Hippocampal formation (tissue), 2 donors: ENCODE measurements around the gene MAP2K2.
A peak's percentile ranks its signal among the peaks of the same experiment; 100 is the strongest.

ENCODE experiments used
- DNase-seq, 2 donors: peaks; one replicate each; lab custom pipeline; 2025; lab: John Stamatoyannopoulos, UW

MAP2K2 gene

DNA sequence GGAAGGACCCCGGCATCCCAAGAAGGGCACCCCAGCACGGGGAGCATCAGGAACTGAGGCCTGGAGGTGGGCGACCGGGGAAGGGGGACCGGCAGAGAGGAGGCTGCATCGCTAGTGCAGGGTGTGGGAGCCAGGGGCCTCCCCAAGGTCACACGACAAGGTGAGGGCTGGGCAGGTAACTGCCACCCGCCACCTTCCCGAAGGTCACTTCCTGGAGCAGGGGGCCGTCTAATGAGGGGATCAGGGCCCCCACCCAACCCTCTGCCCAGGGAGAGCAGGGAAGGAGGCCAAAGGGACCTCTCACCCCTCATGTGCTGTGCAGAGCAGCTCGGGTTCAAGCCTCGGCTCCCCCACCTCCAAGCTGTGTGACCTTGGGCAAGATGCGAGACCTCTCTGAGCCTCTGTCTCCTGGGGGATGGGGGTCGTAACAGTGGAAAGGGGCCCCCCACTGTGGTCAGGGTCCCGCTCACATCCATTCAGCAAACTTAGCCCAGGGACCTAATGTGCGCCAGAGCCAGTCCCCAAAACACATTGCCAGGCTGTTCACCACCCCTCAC, 63.2 kb downstream of the MAP2K2 start:
- DNase-seq = no peak

DNA sequence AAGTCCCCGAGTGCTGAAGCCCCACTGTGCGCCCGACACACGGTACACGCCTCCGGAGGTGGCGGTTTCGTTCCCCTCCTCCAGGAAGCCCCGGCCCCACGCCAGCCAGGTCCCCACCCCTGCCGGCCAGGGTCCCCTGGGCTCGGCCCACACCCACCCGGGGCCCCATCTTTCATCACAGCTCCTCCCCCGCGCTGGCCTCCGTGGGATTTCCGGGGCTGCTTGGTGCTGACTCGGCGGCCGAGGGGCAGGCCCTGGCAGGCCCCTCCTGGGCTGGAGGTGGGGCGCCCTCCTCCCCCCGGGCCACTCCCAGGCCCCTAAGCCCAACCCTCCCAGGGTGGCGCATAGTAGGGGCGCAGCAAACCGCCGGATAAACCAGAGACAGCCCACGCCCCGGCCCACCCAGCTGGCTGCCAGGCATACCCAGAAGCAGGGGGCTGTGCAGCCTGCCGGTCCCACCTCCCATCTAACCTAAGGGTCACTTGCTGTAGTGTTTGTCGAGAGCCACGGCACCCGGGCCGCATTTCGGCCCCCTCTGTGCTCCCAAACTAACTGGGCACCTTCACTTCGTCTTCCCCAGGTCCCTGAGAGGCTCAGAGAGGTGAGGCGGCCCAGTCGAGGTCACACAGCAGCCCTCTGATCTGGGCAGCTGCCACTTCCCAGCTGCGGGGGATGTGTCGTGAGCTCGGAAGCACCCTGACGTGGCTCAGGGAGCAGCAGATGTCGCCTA, 63.9 kb downstream of the MAP2K2 start:
- no peak for DNase-seq

DNA sequence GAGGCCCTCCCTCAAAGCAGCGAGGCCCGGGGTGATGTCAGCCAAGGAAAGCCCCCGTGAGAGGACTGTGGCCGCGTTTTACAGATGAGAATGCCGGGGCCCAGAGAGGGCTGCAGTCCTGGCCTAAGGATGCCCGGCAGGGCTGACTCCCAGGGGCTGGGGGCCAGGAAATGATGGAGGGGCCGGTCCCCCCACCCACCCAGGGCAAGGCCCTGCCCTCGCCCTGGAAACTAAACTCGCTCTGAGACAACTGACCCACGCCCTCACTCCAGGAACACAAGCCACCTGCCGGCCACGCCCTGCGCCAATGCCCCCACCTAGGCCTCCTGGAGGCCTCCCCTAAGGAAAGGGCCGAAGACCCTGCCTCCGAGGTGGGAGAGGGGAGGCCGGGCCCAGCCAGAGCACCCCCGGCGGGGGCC, 64.5 kb downstream of the MAP2K2 start:
- DNase-seq = no peak

DNA sequence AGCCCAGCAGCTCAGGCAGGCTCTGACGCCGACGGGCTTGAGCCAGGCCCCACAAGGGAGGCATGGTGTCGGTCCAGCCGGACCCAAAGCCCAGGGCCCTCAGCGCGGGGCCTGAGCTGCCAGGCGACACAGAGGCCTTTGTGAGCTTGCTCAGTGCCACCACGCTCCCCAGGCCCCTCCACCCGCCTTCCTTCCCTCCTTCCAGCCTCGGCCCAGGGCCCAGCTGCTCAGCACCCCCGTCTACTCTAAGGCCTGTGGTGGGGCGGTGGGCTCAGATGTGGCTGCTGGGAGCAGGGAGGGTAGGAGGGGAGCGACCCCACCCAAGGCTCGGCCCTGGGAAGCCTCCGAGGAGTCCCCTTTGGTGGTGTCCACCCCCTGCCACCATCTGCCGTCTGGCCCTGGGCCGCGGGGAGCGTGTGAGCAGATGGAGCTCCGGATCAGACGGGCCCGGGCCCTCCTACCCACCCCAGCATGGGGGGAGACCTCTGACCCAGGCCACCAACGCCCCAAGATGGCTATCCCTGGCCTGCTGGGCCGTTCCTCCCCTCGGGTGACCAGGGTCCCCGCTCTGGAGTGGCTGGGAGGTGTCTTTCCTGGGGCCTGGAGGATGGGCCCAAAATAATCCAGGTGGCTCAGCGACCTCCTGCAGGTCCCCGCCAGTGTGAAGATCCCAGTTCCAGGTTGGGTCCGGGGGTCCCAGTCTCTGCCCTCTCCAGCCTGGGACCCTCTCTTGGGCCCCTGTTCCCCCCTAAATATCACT, 65.0 kb downstream of the MAP2K2 start:
- peak; percentile 73 to 85 for DNase-seq

DNA sequence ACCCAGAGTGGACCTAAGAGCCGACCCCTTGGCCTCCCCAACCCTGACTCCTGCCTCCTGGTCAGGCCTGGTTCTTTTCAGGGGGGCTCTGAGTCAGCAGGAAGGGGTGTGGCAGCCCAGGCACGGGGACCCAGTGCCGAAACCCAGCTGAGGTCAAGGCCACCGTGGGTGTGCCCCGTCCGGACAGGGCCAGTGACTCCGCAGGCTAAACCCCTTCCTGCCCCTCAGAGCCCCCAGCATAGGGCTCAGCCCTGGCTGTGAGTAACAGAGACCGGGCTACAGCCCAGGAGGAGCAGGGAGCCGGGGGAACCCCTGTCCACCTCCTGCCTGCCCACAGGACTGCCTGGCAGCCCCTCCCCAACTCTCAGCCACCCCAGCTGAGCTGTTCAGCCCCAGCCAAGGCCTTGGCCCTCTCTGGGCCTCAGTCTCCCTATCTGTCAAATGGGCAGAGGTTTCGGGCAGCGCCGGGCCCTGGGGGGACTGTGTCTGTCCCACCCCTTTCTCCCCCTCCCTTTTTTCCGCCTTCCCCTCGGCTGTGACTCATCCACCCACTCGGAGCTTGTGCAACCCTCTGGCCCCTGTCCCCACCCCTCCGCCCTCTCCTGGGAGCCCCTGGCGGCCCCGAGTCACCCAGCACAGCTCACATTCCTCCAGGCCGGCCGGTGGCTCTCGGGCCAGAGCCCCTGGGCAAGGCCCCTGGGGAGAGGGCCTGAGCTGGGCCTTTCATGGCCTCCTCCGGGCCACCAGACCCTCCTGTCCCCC, 65.8 kb downstream of the MAP2K2 start:
- peak in 1 of 2 donors; percentile 62 for DNase-seq

DNA sequence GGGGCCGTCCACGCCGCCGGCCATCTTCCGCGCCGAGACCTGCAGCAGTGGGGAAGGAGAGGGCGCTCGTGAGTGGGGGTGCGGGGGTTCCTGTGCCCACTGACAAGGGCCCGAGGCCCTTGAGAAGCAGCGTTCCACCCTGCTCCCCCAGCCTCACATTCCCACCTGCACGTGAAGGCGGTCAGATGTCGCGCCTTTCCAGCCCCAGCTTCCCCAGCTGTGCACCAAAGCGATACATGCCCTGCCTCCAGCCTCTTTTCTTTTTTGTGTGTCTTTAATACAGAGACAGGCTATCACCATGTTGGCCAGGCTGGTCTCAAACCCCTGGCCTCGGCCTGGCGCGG, 68.7 kb downstream of the MAP2K2 start:
- no peak for DNase-seq

DNA sequence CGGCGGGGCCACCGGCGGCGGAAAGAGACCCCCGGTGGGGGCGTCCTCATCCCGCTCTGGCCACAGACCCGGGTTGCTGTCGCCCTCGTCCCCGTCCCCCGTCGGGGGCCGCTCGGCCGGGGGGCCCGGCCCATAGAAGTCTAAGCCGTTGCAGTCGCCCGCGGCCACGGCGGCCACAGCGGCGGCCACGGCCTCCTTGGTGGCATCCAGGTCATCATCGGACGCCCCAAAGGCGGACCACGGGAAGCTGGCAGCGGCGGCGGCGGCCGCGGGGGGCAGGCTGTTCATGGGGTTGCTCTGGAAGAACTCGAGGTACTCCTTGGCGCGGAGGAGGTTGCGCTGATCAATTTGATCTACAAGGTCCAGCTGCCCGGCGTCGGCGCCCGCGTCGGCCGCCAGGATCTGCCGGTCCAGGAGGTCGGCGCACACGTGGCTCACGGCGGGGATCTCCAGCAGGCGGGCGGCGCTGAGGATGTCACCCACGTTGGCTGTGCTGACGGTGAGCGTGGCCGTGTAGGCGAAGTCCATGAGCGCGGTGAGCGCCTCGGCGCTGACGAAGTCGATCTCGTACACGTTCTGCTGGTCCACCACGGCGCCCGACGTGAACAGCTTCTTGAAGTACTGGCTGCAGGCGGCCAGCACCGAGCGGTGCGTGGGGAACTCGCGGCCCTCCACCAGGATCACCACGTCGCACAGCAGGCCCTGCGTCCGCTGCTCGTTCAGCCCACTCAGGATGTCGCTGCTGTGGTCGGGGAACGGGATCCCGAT, 69.3 kb downstream of the MAP2K2 start:
- DNase-seq = no peak

DNA sequence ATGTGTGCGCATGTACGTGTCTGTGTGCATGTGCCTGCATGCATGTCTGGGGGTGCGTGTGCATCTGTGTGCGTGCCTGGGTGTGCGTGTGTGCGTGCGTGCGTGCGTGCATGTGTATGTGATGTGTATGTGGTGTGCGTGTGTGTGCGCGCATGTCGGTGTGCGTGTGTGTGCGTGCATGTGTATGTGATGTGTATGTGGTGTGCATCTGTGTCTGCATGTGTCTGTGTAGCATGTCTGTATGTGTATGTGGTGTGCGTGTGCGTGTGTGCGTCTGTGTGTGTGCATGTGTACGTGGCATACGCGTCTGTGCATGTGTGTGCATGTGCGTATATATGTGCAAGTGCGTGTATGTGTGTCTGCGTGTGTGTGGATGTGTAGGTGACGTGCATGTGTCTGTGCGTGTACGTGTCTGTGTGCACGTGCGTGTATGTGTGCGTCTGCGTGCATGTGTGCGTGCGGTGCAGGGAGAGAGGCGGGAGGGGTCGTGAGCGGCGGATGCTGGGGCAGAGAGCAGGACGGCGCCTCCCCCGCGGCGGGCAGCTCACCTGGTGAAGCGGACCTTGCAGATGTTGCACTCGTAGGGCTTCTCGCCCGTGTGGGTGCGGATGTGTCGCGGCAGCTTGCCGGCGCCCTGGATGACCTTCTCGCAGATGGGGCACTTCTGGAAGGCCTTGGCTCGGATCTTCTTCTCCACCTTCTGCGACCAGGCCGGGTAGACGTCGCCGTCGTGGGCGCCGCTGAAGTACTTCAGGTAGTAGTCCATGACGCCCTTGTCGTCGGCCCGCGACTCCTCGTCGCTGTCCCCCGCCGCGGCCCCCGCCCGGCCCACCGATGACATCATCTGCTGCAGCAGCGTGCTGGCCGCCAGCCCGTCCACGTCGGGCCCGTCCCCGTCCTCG, 70.2 kb downstream of the MAP2K2 start:
- DNase-seq = no peak

DNA sequence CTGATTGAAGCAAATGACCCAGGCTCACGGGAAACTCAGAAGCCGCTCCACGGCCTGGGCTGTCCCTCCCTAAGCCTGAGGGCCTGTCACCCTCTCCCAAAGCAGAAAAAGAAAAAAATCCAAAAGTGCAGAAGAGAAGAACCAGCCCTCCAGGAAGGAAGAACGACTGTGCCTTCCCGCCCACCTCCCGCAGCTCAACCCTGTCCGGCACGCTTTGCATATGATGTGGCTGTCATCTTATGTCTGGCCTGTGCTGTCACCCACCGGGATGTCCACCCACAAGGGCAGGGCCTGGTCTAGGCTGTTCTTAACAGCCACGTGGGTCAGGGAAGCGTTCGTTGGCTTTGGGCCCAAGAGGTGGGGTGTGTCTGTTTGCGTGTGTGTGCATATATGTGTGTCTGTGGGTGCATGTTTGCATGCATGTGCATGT, 70.9 kb downstream of the MAP2K2 start:
- no peak for DNase-seq

DNA sequence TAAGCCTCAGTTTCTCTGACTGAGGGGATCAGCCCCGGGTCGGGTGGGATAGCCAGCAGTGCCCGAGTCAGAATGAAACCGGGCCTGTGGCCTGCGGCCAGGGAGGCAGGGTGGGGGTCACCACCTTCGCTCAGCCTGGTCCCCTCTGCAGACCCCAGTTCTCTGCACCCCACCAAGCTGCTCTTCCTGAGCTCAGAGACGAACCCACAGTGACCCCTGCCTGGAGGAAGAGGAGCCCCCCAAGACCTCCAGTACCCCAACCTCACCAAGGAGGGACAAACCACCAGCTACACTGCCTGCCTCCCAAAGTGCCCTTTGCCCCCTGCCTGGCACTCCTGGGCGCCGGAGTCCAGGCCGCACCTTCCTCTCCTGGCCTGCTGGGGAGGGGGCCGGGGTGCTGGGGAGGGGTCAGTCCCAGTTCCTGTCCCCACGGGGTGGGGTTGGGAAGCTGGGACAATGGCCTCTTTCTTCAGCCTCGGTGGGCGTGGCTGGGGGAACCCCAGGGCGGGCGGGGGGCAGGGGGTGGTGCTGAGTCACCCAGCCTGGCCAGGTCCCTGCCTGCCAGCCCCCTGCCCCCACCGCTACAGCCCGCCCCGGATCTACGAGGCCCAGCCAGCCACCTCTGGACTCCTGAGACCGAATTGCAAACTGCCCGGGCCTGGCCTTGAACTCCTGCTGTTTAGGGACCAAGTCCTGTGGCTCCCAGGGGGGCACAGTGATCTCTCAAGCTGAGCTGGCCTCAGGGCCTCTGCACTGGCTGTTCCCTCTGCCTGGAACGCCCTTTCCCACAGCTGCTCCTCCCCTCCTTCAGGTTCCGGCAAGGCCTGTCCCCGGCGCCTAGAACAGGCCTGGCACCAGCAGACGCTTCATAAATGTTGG, 71.6 kb downstream of the MAP2K2 start:
- DNase-seq = peak in 1 of 2 donors; percentile 32

DNA sequence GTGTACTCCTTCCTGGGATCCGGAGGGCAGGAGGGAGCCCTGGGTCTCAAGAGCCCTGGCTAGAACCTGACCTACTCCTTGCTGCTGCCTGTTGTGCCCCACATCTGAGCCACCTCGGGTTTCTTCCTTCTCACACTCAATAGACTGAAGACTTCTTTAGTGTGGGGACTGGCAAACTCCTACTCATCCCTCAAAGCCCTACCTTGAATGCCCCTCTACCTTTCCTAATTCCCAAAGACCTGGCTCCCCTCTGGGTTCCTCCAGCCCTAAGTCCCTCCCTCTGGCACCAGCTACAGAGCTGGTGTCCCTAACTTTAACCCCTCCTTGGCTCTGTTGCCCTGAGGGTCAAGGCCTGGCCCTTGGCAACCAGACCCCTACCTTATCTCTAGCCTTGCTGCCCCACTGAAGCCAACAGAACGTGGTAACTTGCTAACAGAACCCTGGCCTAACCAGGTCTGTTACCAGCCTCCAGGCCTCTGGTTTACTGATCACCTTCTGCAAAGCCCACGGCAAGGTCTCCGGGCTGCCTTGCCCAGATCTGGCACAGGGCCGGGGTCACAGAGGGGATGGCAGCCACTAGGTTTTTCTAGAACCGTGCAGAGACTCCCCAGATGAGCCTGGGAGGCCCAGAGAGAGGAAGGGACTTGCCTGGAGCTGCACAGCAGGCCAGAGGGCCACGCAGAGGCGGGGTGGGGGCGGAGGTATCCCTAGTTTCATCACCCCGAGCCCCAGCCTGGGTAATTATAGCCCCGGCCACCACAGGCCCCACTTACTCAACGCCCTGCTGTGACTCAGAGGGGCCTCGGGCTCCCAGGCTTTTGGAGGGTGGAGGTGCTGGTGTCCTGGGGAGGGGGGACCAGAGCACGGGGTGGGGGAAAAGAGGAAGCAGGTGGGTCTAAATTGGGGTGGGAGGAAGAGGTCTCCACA, 72.5 kb downstream of the MAP2K2 start:
- DNase-seq = no peak

DNA sequence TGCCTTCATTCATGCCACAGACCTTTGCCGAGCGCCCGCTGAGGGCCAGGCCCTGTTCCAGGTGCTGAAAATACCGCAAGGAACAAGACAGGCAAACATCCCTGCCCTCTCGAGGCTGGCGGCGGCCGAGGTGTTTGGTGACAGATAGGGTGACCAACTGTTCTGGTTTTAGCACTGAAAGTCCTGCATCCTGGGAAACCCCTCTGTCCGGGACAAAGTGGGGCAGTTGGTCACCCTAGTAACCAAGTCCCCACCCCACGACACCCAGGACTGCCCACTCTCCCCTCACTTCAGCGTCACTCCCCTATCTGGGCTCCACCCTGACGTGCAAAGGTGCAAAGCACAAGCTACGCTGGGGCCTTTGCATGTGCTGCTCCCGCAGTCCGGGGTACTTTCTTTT, 74.5 kb downstream of the MAP2K2 start:
- DNase-seq = no peak

DNA sequence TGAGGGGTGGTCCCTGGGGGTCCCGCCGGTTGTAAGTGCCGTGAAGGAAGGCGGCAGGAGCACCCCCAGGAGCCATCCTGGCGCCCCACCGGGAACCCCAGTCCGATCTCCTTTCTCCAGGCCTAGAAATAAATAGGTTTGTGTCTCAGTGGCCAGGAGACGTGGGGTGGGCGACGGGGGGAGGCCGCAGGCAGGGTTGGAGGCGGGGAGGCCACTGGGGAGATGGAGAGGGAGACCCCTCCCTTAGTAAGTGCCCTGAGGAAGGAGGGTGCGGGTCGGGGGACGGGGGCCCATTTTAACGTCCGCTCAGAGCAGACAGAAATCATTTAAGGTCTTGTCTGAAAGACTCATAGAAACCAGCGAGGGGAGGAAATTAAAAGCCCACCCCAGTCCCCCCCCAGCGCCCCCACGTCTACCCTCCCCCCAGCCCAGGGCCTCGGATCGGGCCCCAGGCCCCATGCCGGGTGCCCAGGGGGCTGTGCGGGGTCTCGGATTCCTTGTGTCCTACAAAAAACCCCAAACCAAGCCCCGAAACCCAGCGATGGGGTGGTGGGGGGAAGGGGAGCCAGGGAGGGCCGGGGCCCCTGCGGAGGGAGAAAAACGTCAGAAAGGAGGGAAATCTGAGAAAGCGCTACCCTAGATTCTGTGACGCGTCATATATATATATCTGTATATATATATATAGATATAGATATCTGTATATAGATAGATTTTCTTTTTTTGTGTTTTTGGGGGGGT, 76.8 kb downstream of the MAP2K2 start:
- no peak for DNase-seq

DNA sequence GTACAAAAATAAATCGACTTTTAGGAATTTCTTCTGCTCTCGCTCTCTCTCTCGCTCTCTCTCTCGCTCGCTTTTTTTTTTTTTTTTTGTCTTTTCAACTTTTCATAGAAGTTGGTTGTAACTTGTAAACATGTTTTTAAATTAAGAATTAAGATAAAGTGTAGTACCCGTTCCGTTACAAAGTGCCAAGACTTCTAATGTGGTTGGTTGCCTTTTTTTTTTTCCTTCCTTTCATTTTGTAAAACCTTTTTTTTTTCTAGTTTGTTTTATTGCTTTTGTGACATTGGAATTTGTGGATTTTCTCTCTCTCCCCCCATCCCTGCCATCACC, 77.6 kb downstream of the MAP2K2 start:
- DNase-seq = no peak

DNA sequence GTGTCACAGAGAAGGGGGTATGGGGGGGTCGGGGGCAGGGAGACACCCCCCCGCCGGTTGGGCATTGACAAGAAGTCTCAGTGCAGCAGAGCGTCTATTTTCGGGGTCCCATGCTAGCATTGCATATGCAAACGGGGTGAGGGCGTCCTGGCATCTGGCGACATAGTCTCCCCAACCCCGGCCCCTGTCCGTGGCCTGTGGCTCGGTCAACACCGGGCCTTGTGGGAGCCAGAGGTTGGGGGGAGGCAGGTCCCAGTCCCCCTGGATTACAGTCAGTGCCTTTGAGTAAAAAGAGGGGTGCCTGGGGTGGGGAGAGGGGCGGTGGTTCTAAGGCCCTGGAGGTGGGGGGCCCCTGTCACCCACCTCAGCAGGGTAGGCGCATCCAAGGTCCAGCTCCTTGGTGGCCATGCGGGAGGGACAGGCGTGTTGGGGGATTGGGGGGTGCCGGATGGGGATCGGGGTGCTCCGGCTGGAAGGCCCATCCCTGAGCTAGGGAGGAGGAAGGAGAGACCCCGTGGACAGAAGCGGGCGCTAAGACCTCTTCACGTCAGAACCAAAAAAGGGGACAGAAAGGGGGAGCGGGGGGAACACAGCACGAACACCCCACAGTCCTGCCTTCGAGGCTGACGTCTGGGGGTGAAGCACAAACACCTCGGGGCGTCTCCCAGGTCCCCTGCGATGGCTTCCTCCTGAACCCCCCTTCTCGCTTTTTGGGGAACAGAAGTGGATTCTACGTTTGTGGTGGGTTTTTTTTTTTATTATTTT, 78.1 kb downstream of the MAP2K2 start:
- DNase-seq = no peak

DNA sequence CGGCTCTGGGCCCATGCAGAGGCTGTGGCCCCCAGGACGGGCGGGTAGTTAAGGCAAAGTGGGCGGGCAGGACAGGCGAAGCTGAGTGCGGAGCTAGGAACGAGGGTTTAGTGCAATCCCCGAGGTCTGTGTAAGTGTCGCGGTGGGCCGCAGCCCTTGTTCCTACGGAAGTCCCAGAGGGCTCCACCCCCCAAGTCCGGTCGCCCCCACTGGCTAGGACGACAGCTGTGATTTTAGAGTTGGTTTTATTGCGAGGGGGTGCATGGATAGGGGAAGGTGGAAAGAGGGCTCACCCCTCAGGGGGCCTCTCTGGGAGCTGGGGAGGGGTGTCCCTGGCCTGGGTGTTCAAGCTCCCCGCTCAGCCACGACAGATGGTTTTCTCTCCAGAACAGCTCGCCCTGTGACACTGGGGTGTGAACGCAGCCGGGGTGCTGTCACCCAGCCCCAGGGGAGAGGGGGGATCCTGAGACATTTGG, 78.9 kb downstream of the MAP2K2 start:
- DNase-seq = no peak
